Gastrocnemius medialis (tissue), 4 donors: ENCODE data around the gene C4A.
"Not testable (repeated sequence)": the region's sequence is repeated elsewhere in the genome, so short reads cannot be mapped to it uniquely, and the experiment has no call there.

Experiments used
- CTCF ChIP-seq, 5 experiments: fragments of 450-650 bp in 3 of 5; fragments of 200-600 bp in 2 of 5; sonication (generic) in 2 of 5; IDR thresholded peaks in 4 of 5; conservative IDR thresholded peaks in 1 of 5; 1 replicate in 4 of 5; 2 replicates in 1 of 5; pipeline ENCODE4 v1.5.1; 2016 to 2019; ENCODE audit warnings: antibody characterized with exemption in 5 of 5, mild to moderate bottlenecking in 3 of 5, moderate library complexity in 3 of 5
- POLR2A ChIP-seq, 2 donors: fragments of 450-650 bp; IDR thresholded peaks; one replicate each; pipeline ENCODE4 v1.6.1; 2017; ENCODE audit warnings: antibody characterized with exemption in 2 of 2, mild to moderate bottlenecking in 2 of 2, moderate library complexity in 2 of 2

GRCh38 chr6:32040299-32041049 lies 58.6 kb downstream of the C4A start:
- TF ChIP-seq CTCF (IDR thresholded peaks at IDR 0.05 in 4 of 5, conservative IDR thresholded peaks at IDR 0.05 in 1 of 5); POLR2A (IDR thresholded peaks at IDR 0.05): not testable (repeated sequence)
